Memory B cell (primary cell): ENCODE data around the gene CELF1.
A peak's percentile ranks its signal among the peaks of the same experiment; 100 is the strongest.
"Not testable (repeated sequence)": the region's sequence is repeated elsewhere in the genome, so short reads cannot be mapped to it uniquely, and the experiment has no call there.

Experiments
- ATAC-seq: fragments of 150-1000 bp; cut with Tn5 transposase; 2 replicates; pipeline ENCODE4 v1.10.0; 2021; ENCODE audit warnings: low read depth, mild to moderate bottlenecking, moderate library complexity
- DNase-seq, 2 donors: peaks; one replicate each; pipeline ENCODE4 v3.0.0; 2022; ENCODE audit warnings: low spot score in 2 of 2
- H3K27ac Mint-ChIP-seq: one replicate; pipeline ENCODE4 v1.8.0; 2022; ENCODE audit warnings: mild to moderate bottlenecking, moderate library complexity, mixed read lengths
- H3K27me3 Mint-ChIP-seq: one replicate; pipeline ENCODE4 v1.8.0; 2022; ENCODE audit warnings: mixed read lengths
- H3K36me3 Mint-ChIP-seq: one replicate; pipeline ENCODE4 v1.8.0; 2022; ENCODE audit warnings: mild to moderate bottlenecking, mixed read lengths
- H3K4me1 Mint-ChIP-seq: one replicate; pipeline ENCODE4 v1.8.0; 2022; ENCODE audit warnings: mixed read lengths
- H3K4me3 Mint-ChIP-seq: one replicate; pipeline ENCODE4 v1.8.0; 2022; ENCODE audit warnings: mild to moderate bottlenecking, moderate library complexity, mixed read lengths
- H3K9me3 Mint-ChIP-seq: one replicate; pipeline ENCODE4 v1.8.0; 2022; ENCODE audit warnings: mixed read lengths

Gene CELF1

GRCh38 chr11:47565340-47566148, 12.6 kb upstream of the CELF1 start, which contains the start of gene PTPMT1:
TSS of gene PTPMT1 (plus strand) at chr11:47565599. CDS start at chr11:47565623, 24 bp downstream.
- H3K9me3 Mint-ChIP-seq = no peaks in the 10 kb centered on the region
- no peaks in the 10 kb centered on the region for H3K36me3 Mint-ChIP-seq
- H3K4me1 Mint-ChIP-seq = peaks cover 10% of the 10 kb centered on the region
- peak within 1 kb of the TSS; percentile 61 for H3K27ac Mint-ChIP-seq
- ATAC-seq (peak; percentile 91), DNase-seq (peak; percentile 45 to 55)
- peak within 1 kb of the TSS; percentile 84 for H3K4me3 Mint-ChIP-seq
- H3K27me3 Mint-ChIP-seq = no peaks in the 10 kb centered on the region

- H3K9me3 Mint-ChIP-seq = no peaks in the 10 kb centered on the region
- no peaks in the 10 kb centered on the region for H3K27me3 Mint-ChIP-seq
- ATAC-seq = no peak
These were observed 12.0 kb upstream of the CELF1 start for GRCh38 chr11:47564933-47565339.

GRCh38 chr11:47564366-47564765, 11.4 kb upstream of the CELF1 start:
- not testable (repeated sequence) for DNase-seq, H3K9me3 Mint-ChIP-seq, H3K27ac Mint-ChIP-seq, H3K27me3 Mint-ChIP-seq, H3K4me1 Mint-ChIP-seq, H3K36me3 Mint-ChIP-seq, ATAC-seq
- peak overlapping the region; percentile 52 for H3K4me3 Mint-ChIP-seq

More at GRCh38 chr11:47564933-47565339, 12.0 kb upstream of the CELF1 start:
- Mint-ChIP-seq H3K4me3 (peak overlapping the region; percentile 84), H3K27ac (peak overlapping the region; percentile 61), H3K36me3 (no peaks in the 10 kb centered on the region), H3K4me1 (peaks cover 10% of the 10 kb centered on the region)
- DNase-seq = peak in 1 of 2 donors; percentile 19

- not testable (repeated sequence) for ATAC-seq, H3K4me1 Mint-ChIP-seq, H3K27me3 Mint-ChIP-seq, H3K36me3 Mint-ChIP-seq, H3K9me3 Mint-ChIP-seq, DNase-seq, H3K27ac Mint-ChIP-seq, H3K4me3 Mint-ChIP-seq
These were observed 9.5 kb upstream of the CELF1 start for GRCh38 chr11:47562393-47562792.

GRCh38 chr11:47560426-47560825, 7.5 kb upstream of the CELF1 start:
- DNase-seq (no peak), ATAC-seq (no peak)
- no peaks in the 10 kb centered on the region for H3K27me3 Mint-ChIP-seq
- no peaks in the 10 kb centered on the region for H3K36me3 Mint-ChIP-seq
- H3K4me3 Mint-ChIP-seq = no peak overlapping the region
- H3K27ac Mint-ChIP-seq = no peak overlapping the region
- peaks cover 6% of the 10 kb centered on the region for H3K4me1 Mint-ChIP-seq
- no peaks in the 10 kb centered on the region for H3K9me3 Mint-ChIP-seq

GRCh38 chr11:47558695-47559094, 5.8 kb upstream of the CELF1 start:
- DNase-seq = no peak
- H3K4me3 Mint-ChIP-seq = no peak overlapping the region
- H3K9me3 Mint-ChIP-seq = no peaks in the 10 kb centered on the region
- no peaks in the 10 kb centered on the region for H3K27me3 Mint-ChIP-seq
- no peaks in the 10 kb centered on the region for H3K36me3 Mint-ChIP-seq
- H3K4me1 Mint-ChIP-seq = peaks cover 7% of the 10 kb centered on the region
- no peak for ATAC-seq
- H3K27ac Mint-ChIP-seq = no peak overlapping the region

- H3K4me1 Mint-ChIP-seq = peaks cover 11% of the 10 kb centered on the region
- ATAC-seq, DNase-seq, H3K27ac Mint-ChIP-seq, H3K36me3 Mint-ChIP-seq, H3K9me3 Mint-ChIP-seq, H3K27me3 Mint-ChIP-seq, H3K4me3 Mint-ChIP-seq: not testable (repeated sequence)
These were observed 4.1 kb upstream of the CELF1 start for GRCh38 chr11:47557004-47557403.

GRCh38 chr11:47553406-47553743, 443 bp upstream of the CELF1 start:
- H3K27me3 Mint-ChIP-seq = no peaks in the 10 kb centered on the region
- H3K27ac Mint-ChIP-seq = peak overlapping the region; percentile 97
- DNase-seq (no peak), ATAC-seq (peak; percentile 16)
- no peaks in the 10 kb centered on the region for H3K9me3 Mint-ChIP-seq
- peaks cover 3% of the 10 kb centered on the region for H3K36me3 Mint-ChIP-seq
- peaks cover 23% of the 10 kb centered on the region for H3K4me1 Mint-ChIP-seq
- H3K4me3 Mint-ChIP-seq = peak overlapping the region; percentile 99

- ATAC-seq (no peak), DNase-seq (no peak)
- peak overlapping the region; percentile 97 for H3K27ac Mint-ChIP-seq
- peak overlapping the region; percentile 99 for H3K4me3 Mint-ChIP-seq
- no peaks in the 10 kb centered on the region for H3K27me3 Mint-ChIP-seq
- H3K9me3 Mint-ChIP-seq = no peaks in the 10 kb centered on the region
- H3K36me3 Mint-ChIP-seq = peaks cover 4% of the 10 kb centered on the region
- peaks cover 24% of the 10 kb centered on the region for H3K4me1 Mint-ChIP-seq
These were observed 821 bp downstream of the CELF1 start for GRCh38 chr11:47552056-47552565.

- DNase-seq (no peak), ATAC-seq (no peak)
- H3K27me3 Mint-ChIP-seq = no peaks in the 10 kb centered on the region
- peaks cover 5% of the 10 kb centered on the region for H3K36me3 Mint-ChIP-seq
- H3K4me1 Mint-ChIP-seq = peaks cover 25% of the 10 kb centered on the region
- H3K9me3 Mint-ChIP-seq = no peaks in the 10 kb centered on the region
- H3K4me3 Mint-ChIP-seq = peak overlapping the region; percentile 99
- peak overlapping the region; percentile 97 for H3K27ac Mint-ChIP-seq
These were observed 1.8 kb downstream of the CELF1 start for GRCh38 chr11:47551086-47551485.

- H3K4me1 Mint-ChIP-seq = peaks cover 25% of the 10 kb centered on the region
- H3K9me3 Mint-ChIP-seq = no peaks in the 10 kb centered on the region
- peak overlapping the region; percentile 97 for H3K27ac Mint-ChIP-seq
- ATAC-seq = peak; percentile 9
- no peaks in the 10 kb centered on the region for H3K27me3 Mint-ChIP-seq
- DNase-seq = no peak
- peak overlapping the region; percentile 57 for H3K4me3 Mint-ChIP-seq
- peaks cover 5% of the 10 kb centered on the region for H3K36me3 Mint-ChIP-seq
These were observed 2.5 kb downstream of the CELF1 start for GRCh38 chr11:47550288-47551047.

- DNase-seq, H3K4me3 Mint-ChIP-seq, H3K27ac Mint-ChIP-seq, ATAC-seq, H3K9me3 Mint-ChIP-seq, H3K36me3 Mint-ChIP-seq, H3K27me3 Mint-ChIP-seq: not testable (repeated sequence)
- H3K4me1 Mint-ChIP-seq = peaks cover 23% of the 10 kb centered on the region
These were observed 6.7 kb downstream of the CELF1 start for GRCh38 chr11:47546274-47546673.

- DNase-seq = no peak
- Mint-ChIP-seq H3K27ac (no peak overlapping the region), H3K4me1 (peaks cover 28% of the 10 kb centered on the region)
These were observed 7.6 kb downstream of the CELF1 start for GRCh38 chr11:47545298-47545697.

GRCh38 chr11:47541070-47541469, 11.9 kb downstream of the CELF1 start:
- H3K27me3 Mint-ChIP-seq = no peaks in the 10 kb centered on the region
- peaks cover 1% of the 10 kb centered on the region for H3K9me3 Mint-ChIP-seq
- DNase-seq (no peak), ATAC-seq (no peak)
- H3K4me3 Mint-ChIP-seq = no peak overlapping the region
- peaks cover 8% of the 10 kb centered on the region for H3K36me3 Mint-ChIP-seq
- peaks cover 30% of the 10 kb centered on the region for H3K4me1 Mint-ChIP-seq
- H3K27ac Mint-ChIP-seq = peak overlapping the region; percentile 62

More at GRCh38 chr11:47545298-47545697, 7.6 kb downstream of the CELF1 start:
- no peak overlapping the region for H3K4me3 Mint-ChIP-seq
- ATAC-seq = no peak
- no peaks in the 10 kb centered on the region for H3K9me3 Mint-ChIP-seq
- no peaks in the 10 kb centered on the region for H3K27me3 Mint-ChIP-seq
- H3K36me3 Mint-ChIP-seq = peaks cover 7% of the 10 kb centered on the region
